HUES6 (cell line): Measurements from ENCODE around the gene CHRNB1.

Experiments used
- H3K27ac ChIP-seq: 2 replicates; pipeline ENCODE4 v1.7.0; 2013; ENCODE audit warnings: low read depth, mild to moderate bottlenecking, low read length, inconsistent platforms
- H3K27me3 ChIP-seq: 2 replicates; pipeline ENCODE4 v1.6.1; 2013; ENCODE audit warnings: low read length; ENCODE audit not compliant: control insufficient read depth, insufficient read depth
- H3K36me3 ChIP-seq: 2 replicates; pipeline ENCODE4 v1.6.1; 2013; ENCODE audit warnings: low read length; ENCODE audit not compliant: control insufficient read depth, insufficient read depth
- H3K4me1 ChIP-seq: 2 replicates; pipeline ENCODE4 v1.6.1; 2013; ENCODE audit warnings: low read length; ENCODE audit not compliant: control insufficient read depth, insufficient read depth
- H3K4me3 ChIP-seq: 2 replicates; pipeline ENCODE4 v1.5.1; 2013; ENCODE audit warnings: low read depth, low read length
- H3K9ac ChIP-seq: one replicate; pipeline ENCODE4 v1.6.1; 2013; ENCODE audit warnings: mild to moderate bottlenecking, low read length
- H3K9me3 ChIP-seq: 2 replicates; pipeline ENCODE4 v1.6.1; 2013; ENCODE audit warnings: low read depth, low read length; ENCODE audit not compliant: control insufficient read depth, insufficient read depth

The CHRNB1 gene

DNA sequence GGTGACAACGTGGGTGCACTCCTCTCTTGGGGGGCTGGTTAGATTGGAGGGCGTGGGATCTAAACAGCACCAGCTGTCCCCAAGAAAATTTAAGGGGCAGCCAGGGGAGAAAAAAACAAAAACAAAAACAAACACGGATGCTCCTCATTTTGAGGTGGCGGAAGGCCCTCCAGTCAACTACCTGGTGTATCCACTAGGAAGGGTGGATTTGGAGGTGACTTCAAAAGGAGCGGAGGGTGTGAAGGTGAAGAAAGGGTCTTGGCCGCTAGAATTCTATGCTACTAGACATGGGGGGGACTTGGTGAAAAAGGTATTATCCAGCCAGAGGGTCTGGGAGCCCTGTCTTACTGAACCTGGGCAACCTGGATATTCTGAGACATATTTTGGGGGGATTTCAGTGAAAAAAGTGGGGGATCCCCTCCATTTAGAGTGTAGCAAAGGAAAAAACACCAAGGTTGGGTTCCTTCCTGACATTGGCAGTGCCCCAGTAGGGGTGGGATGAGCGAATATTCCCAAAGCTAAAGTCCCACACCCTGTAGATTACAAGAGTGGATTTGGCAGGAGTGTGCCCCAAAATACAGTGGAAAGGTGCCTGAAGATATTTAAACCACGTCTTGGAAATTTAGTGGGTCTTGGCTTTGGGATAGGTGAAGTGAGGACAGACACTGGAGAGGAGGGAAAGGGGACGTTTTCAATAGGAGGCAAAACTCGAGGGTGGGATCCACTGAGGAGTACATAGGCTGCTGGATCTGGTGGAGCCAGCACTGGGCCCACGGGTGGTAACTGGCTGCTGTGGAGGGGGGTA lies 6.0 kb upstream of the CHRNB1 start:
- no peak overlapping the region for H3K27ac ChIP-seq
- peaks cover 25% of the 10 kb centered on the region for H3K4me1 ChIP-seq
- no peaks in the 10 kb centered on the region for H3K9me3 ChIP-seq
- peak overlapping the region; percentile 80 for H3K4me3 ChIP-seq
- no peaks in the 10 kb centered on the region for H3K36me3 ChIP-seq
- H3K9ac ChIP-seq, result no peak overlapping the region
- H3K27me3 ChIP-seq, result peaks cover 45% of the 10 kb centered on the region

- H3K9ac ChIP-seq, result peak within 1 kb of the TSS; percentile 93
- no peaks in the 10 kb centered on the region for H3K9me3 ChIP-seq
- H3K4me1 ChIP-seq, result peaks cover 30% of the 10 kb centered on the region
- H3K27me3 ChIP-seq, result peaks cover 45% of the 10 kb centered on the region
- peak within 1 kb of the TSS; percentile 90 for H3K27ac ChIP-seq
- H3K36me3 ChIP-seq, result no peaks in the 10 kb centered on the region
- H3K4me3 ChIP-seq, result peak within 1 kb of the TSS; percentile 95
Measured at GRCh38 chr17:7439462-7440112, 5.3 kb upstream of the CHRNB1 start, which contains the start of gene FGF11. Gene FGF11 (plus strand): TSS chr17:7439512. CDS start chr17:7439621, 109 bp downstream.

DNA sequence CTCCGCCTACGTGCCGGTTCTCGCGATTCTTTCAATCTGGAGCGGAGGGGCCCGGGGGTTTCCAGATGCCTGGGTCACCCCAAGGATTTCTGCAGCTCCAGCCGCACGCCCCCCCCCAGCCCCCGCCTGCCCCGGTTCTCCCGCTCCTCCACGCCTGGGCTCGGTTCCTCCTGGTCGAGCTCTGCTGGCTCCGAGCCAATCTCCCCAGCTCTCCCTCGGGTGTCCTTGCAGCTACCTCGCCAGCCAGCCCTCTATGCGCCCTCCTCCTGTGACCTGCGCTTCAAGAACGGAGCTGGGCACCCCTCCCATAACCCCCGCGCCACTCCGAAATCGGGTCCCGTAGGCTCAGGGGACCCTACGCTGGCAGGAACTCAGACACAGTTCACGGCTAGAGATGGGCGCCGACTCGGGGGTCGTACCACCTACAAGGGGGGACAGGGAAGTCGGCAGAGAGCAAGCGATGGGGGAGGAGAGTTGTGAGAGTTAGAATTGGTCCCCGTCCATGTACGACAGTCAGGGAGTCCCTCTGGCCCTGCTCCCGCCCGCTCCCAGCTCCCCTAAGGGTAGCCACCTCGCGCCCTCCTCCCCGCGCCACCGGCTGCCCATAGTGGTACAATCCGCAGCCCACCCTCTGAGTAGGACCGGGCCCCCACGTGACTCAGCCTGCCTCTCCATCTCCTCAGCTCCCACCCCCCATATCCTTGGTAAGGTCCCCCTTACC lies 4.6 kb upstream of the CHRNB1 start:
- H3K4me1 ChIP-seq, result peaks cover 31% of the 10 kb centered on the region
- peak overlapping the region; percentile 95 for H3K4me3 ChIP-seq
- peak overlapping the region; percentile 90 for H3K27ac ChIP-seq
- H3K9me3 ChIP-seq, result no peaks in the 10 kb centered on the region
- H3K36me3 ChIP-seq, result no peaks in the 10 kb centered on the region
- H3K9ac ChIP-seq, result peak overlapping the region; percentile 93
- H3K27me3 ChIP-seq, result peaks cover 47% of the 10 kb centered on the region

DNA sequence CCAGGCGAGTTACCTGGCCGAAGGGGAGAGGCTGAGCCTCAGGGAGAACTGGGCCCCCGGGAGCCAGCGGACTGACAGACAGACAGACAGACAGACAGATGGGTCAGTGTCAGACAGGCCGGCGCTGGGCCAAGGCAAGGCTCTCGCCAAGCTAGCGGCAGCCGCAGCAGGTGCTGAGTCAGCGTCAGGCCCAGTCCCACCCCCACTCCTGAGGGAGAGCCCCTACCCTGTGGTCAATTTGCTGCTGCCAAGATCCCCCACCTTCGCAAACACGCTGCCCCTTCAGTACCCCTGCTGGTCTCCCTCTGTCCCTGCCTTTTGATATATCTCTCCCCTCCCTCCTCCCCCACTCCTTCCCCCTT lies 4.0 kb upstream of the CHRNB1 start:
- H3K27me3 ChIP-seq, result peaks cover 47% of the 10 kb centered on the region
- peak overlapping the region; percentile 90 for H3K27ac ChIP-seq
- H3K36me3 ChIP-seq, result no peaks in the 10 kb centered on the region
- H3K9me3 ChIP-seq, result no peaks in the 10 kb centered on the region
- H3K9ac ChIP-seq, result peak overlapping the region; percentile 93
- H3K4me1 ChIP-seq, result peaks cover 31% of the 10 kb centered on the region
- peak overlapping the region; percentile 95 for H3K4me3 ChIP-seq

- H3K27me3 ChIP-seq, result peaks cover 47% of the 10 kb centered on the region
- no peak overlapping the region for H3K9ac ChIP-seq
Measured at GRCh38 chr17:7441266-7441665, 3.6 kb upstream of the CHRNB1 start.

GRCh38 chr17:7442142-7442541 lies 2.7 kb upstream of the CHRNB1 start:
- no peak overlapping the region for H3K4me3 ChIP-seq
- peaks cover 52% of the 10 kb centered on the region for H3K27me3 ChIP-seq
- peaks cover 40% of the 10 kb centered on the region for H3K4me1 ChIP-seq
- no peak overlapping the region for H3K27ac ChIP-seq
- no peak overlapping the region for H3K9ac ChIP-seq
- no peaks in the 10 kb centered on the region for H3K9me3 ChIP-seq
- no peaks in the 10 kb centered on the region for H3K36me3 ChIP-seq

More at GRCh38 chr17:7441266-7441665, 3.6 kb upstream of the CHRNB1 start:
- no peaks in the 10 kb centered on the region for H3K9me3 ChIP-seq
- no peaks in the 10 kb centered on the region for H3K36me3 ChIP-seq
- peak overlapping the region; percentile 95 for H3K4me3 ChIP-seq
- no peak overlapping the region for H3K27ac ChIP-seq
- H3K4me1 ChIP-seq, result peaks cover 36% of the 10 kb centered on the region

DNA sequence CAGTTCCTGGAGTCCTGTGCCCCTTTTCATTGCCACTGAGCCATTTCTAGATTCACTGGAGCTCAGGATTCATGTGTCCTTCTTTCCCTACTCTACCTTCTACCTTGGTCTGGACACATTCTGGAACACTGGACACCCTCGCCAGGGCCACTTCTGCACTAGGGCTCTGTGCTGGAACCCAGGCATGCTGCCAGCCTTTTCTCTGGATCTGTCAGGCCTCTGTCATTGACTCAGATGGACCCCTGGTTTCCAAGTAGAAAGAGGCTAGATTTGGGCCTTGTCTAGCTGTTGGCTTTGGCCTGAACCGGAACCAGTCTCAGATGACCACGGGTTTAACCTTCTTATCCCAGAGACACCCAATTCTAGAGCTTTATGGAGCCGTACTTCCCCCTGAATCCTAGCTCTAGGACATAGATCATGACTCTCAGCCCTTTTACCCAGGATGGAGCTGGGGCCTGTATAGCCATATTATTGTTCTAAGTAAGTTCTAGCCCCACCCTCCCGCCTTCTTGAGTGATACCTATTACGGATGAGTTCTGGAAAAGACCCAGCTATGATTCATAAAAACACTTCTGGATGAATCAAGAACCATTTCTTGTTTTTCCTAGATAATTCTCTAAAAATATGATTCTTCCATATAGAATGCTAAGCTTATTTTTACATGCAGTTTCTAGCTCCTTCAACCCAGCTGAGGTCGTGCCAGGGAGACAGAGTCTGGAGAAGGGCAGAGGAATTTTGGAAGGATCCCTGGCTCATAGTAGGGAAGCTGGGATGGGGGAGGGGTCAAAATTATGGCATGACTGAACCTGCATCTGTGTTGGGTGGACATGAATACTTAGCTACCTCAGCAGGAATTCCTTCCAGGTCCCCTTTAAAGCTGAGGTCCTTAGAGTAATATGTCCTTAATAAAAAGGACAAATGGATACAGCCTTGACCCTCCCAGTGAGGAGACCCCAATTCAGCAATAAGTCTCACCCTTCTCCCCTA lies 1.1 kb upstream of the CHRNB1 start:
- H3K9ac ChIP-seq, result no peak overlapping the region
- peaks cover 42% of the 10 kb centered on the region for H3K27me3 ChIP-seq
- H3K4me3 ChIP-seq, result no peak overlapping the region
- no peak overlapping the region for H3K27ac ChIP-seq
- no peaks in the 10 kb centered on the region for H3K9me3 ChIP-seq
- no peaks in the 10 kb centered on the region for H3K36me3 ChIP-seq
- H3K4me1 ChIP-seq, result peaks cover 30% of the 10 kb centered on the region

- Histone ChIP-seq H3K9ac (peak overlapping the region; percentile 27), H3K4me1 (peaks cover 27% of the 10 kb centered on the region), H3K27me3 (peaks cover 31% of the 10 kb centered on the region), H3K27ac (0 out of 2 replicates have a peak overlapping the region, but pooled peaks have one; percentile 28), H3K9me3 (no peaks in the 10 kb centered on the region), H3K36me3 (no peaks in the 10 kb centered on the region), H3K4me3 (peak overlapping the region; percentile 75)
Measured at GRCh38 chr17:7445619-7445968, 733 bp downstream of the CHRNB1 start.

DNA sequence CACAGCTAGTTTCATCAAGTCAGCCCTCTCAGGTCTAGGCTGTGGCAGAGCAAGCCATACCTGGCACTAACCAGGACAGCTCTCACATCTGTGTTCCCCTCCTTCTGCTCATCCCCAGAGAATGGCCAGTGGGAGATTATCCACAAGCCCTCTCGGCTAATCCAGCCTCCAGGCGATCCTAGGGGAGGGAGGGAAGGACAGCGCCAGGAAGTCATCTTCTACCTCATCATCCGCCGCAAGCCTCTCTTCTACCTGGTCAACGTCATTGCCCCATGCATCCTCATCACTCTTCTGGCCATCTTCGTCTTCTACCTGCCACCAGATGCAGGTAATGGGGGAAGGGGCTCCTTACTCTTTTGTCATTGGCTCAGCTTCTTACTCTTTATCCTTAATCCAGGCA lies 3.6 kb downstream of the CHRNB1 start:
- Histone ChIP-seq H3K4me1 (peaks cover 15% of the 10 kb centered on the region), H3K36me3 (no peaks in the 10 kb centered on the region), H3K9me3 (no peaks in the 10 kb centered on the region), H3K9ac (no peak overlapping the region), H3K27me3 (peaks cover 17% of the 10 kb centered on the region), H3K27ac (no peak overlapping the region), H3K4me3 (no peak overlapping the region)

- Histone ChIP-seq H3K27ac (no peak overlapping the region), H3K9ac (no peak overlapping the region), H3K4me3 (no peak overlapping the region), H3K27me3 (no peaks in the 10 kb centered on the region), H3K9me3 (no peaks in the 10 kb centered on the region), H3K36me3 (peaks cover 15% of the 10 kb centered on the region), H3K4me1 (peaks cover 9% of the 10 kb centered on the region)
Measured at GRCh38 chr17:7459961-7460545, 15.2 kb downstream of the CHRNB1 start.
